ENCODE measurements around the gene CPVL.

The CPVL gene

DNA sequence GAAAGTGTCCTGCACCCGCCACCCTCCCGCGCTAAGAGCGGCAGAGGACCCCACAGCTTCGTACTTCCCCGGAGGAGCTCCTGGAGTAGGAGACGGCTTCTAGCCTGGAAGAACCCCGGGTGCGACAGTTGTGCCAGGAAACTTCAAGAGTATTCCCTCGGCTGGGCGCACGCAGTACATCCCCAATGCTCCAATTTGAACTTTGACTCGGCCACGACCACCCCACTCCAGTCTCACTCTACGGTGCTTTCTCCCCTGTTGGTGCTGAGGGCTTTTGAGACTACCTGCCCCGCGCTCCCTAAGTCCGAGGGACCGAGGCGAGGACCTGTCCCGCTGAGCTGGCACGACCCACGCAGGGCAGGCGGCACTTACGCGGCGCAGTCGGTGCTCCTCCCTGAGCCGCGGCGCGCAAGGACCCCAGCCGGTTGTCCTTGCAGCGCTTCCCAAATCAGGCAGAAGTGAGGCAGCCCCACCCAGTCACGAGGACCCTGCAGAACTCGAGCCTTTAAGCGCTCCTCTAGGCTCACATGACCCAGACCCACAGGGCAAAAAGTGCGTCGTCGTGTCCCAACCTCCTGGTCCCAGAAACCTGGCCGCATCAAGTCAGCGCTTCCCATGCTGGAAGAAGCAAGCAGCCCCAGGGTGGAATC lies at the start of gene CPVL:
CPVL (minus strand) TSS at position 481 of the 650 bp plus-strand sequence. CDS start 25,476 bp downstream, outside the sequence.
- DNase-seq (ENCODE audit: low read depth), result no peak

DNA sequence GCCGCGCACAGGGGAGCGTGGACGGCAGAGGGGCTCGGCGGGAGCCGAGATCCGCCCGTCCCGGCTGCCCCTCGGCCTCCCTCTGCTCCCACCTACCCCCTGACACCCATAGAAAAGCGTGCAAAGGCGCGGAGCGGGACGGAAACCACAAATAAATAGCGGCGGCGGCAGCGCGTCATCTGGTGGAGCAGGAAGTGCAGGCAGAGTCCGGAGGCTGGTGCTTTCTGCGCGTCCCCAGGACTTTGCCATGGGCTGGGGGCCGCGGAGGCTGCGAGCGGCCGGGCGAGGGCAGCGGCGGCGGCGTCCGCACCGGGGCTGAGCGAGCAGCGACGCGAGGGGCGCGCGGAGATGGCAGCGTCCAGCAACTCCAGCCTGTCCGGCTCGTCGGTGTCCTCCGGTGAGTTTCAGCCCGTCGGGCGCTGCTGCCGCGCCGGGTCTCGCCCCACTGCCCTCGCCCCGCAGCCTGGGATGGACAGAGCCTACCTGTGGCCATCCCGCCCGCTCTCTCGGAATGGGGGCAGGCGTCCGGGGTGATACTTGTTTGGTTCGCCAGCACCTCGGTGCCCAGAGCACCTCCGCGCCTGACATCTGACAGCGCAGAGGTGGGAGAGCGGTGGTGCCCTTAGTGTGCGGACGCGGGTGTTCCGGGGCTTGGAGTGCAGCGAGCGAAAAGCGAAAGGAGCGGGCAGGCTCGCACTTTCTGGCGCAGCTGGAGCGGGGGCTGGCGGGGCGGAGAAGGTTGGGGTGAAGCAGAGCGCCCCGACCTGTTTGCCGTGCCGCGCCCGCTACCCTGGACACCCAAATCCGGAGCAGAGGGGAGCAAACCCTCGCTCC lies 48.5 kb upstream of the CPVL start, which contains the start of gene CHN2:
CHN2 (plus strand) TSS at position 182 of the 834 bp plus-strand sequence.
- DNase-seq (ENCODE audit: low read depth), result peak; percentile 20

DNA sequence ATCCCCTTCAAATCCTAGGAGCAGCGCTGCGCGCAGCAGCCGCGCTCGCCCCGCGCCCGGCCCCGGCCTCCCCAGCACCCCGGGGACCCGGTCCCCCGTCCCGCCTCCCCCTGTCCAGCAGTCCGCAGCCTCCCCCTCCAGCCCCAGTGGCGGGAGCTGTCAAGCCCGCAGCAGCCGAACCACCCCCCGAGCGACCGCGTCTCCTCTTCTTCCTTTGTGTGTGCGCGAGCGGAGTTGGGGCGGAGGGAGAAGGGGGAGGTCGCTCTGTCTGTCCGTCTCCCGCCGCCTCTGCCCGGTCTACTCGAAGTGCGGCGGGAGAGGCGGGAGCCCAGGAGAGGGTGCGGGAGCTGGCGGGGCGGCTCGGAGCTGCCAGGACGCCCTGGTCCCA lies 47.9 kb upstream of the CPVL start:
- DNase-seq (ENCODE audit: low read depth), result no peak

DNA sequence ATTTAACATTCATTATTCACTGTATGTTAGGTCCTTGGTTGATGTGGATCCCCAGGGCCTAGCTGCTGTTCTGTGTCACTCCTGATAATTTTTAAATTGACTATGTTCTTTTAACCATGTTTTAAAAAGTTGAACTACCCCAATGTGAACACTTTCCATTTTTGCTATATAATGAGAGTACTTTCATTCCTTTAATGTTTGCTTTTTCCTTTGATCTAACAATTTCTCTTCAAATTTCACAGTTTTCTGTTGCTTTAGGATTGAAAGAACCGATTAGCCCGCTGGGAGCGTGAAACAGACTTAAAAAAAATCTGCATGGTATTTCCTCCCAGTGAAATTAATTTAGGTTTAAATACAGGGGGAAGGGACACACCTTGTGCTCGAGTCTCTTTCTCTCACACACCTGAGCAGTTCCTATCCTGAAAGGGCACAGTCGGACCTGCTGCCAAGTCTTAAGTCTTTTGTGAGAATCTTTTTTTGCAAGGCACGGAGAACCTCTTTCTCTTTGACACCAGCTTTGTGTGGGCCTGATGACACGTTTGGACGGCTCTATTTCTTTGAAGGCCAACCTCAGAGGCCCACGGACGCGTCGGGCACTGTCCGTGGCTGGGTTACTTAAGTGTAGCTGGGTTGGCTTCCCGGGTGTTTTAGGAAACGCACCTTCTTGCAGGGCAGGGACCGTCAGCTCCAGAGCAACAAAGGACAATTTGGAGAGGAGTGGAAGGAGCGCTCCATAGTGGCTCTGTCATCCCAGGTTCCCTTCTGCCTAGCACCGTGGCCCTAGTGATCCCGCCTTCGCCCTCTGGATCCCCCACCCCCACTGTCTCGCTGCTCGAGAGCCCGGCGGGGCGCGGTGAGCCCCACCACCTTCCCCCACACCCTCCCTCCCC lies 47.2 kb upstream of the CPVL start:
- DNase-seq (ENCODE audit: low read depth), result no peak

DNA sequence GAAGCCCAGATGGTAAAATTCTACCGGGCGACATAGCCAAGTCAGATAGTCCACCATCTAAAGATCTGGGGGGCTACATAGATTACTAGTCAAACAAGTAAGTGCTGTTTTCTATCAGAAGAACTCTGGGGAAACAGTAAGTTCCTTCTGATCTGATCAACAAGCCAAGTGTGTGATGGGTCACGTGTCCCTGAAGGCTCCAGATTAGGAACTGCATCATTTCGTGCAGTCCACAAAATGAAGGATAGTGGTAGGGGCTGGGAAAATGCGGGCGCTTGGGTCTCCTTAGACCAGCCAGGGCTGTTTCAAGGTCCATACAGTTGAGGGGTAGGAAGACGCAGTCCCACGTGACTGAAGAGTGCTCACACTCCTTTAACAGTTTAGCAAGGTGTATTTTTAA lies 46.5 kb upstream of the CPVL start:
- no peak for DNase-seq (ENCODE audit: low read depth)

DNA sequence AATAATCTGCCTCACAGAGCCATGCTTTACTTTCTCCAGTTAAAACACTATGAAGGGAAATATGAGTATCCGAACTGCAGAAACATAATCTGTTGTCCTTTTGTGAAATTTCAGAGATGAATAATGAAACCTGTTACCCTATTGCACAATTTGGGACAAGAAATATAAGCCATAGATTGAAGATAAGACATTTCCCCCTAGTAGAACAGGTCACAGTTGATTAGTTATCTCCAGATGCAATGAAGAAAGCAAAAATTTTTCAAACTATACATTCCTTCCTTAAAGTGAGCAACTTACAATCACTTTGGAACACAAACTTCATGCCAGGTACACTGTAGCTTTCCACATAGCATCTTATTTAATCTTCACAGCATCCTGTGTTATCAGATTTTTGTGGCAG lies 46.0 kb upstream of the CPVL start:
- no peak for DNase-seq (ENCODE audit: low read depth)

DNA sequence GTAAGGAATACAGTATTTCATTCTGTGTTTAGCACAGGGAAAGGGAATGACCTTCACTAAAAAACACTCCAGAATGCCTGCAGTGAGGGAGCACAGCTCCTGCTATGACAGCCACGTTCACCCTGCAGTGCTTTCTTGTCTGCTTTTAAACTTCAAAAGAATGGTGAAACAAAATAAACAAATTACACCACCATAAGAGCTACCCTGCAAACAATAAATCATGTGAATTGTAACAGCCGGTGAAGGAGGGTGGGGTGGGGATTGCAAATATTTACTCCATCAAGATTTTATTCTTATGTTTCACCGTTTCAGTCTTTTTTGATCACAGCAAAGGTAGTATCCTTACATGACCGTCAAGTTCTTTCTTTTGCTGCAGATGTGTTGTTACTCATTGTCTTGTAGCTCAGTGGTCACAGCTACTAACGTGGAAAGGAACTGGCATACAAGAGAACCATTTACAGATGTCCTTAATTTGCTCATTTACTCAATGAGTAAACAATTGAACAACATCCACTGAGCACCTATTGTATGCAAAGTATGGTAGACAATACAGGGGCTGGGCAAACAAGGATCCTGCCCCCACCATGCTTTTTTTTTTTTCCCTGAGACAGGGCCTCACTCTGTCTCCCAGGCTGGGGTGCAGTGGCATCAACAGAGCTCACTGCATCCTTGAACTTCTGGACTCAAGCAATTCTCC lies 44.2 kb upstream of the CPVL start:
- DNase-seq (ENCODE audit: low read depth), result no peak

DNA sequence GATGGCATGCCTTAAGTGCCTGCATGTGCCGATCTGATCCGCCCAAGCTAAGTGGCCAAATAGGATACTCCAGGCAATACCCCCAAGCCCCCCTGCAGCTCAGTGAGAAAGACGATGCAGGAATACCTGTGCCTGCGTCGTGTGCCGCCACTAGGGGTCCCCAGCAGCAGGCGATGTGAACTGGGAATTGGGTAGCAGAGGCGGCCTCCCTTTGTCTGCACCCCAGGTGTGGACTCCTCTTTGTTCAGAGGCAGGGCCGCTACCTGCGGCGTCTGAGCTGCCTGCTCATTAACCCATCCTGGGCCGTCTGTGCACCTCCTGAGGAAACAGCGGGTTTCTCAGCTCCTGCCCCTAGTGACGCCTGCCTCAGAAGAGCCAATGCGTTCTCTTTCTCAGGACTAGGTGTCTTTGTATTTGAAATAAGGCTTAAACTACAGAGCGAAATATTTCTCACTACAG lies 43.4 kb upstream of the CPVL start:
- DNase-seq (ENCODE audit: low read depth), result no peak

DNA sequence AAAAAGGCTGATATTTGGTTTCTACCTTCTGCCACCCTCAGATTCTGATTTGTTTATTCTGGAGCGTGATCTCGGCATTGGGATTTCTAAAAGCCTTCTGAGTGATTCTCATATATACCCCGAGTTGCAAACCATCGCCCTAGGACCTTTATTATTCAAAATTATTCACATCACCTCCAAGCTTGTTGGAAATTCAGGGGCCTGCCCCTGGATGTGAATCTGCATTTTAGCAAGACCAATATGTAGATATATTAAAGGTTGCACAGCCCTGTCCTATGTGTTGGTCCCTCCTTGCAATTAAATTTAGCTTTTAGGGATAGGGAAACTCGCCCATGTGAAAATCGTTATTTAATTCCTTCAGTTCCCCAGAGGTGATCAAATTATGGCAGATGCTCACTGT lies 39.3 kb upstream of the CPVL start:
- no peak for DNase-seq (ENCODE audit: low read depth)

DNA sequence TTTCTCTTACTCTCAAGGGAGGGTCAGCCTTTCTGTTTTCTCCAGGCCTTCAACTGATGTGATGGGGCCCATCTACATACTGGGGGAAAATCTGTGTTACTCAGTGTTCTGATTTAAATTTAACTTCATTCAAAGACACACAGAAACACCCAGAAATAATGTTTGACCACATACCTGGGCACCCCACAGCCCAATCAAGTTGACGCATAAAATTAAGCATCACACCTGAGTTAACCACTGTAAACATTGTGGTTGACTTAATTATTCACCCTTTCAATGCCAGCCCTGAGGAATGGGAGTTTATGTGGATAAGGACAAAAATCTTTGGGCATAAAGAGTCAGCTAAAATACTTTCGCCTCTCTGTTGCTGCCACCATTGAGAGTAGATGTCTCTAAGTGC lies 38.3 kb upstream of the CPVL start:
- no peak for DNase-seq (ENCODE audit: low read depth)

DNA sequence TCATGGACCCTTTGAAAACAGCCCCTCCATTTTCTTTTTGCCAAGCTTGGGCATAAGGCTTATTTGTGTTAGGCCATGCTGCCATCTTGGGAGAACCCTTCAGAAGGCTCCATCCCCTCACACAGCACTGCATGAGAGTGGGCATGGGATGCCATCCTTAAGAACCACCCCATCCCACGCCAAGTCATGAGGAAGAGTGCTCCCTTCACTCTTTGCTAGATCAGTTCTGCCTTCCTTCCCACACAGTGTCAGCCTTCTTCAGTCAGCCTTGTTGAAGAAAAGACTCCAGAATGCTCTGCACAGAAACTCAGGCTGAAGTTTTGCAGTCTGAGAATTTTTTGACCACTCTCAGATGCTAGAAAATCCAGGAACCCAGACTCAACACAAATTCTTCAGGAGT lies 32.8 kb upstream of the CPVL start:
- DNase-seq (ENCODE audit: low read depth), result no peak

DNA sequence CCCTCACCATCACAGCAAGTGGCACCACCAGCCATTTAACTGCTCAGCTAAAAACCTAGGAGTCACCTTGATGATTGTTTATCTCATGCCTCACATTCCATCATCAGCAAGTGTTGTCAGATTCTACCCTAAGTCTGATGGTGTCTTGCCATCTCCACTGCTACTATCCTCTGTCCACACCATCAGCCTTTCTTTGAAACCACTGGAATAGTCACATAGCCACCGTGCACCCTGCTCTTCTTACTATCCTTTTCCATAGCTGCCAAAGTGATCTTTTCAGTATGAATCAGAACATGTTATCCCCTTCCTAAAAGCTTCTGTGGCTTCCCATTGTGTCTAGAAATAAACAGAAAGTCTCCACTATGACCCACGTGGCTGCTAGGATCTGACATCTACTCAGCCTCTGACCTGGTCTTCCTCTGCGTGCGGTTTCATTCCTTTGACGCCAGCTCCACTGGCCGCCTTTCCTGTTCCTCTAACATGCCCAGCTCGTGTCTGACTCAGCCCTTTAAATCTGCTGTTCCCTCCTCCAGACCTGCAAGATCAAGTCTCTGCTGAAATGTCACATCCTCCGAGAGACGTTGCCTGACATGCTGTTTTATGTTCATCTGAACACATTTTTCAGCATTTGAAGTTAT lies 31.7 kb upstream of the CPVL start:
- no peak for DNase-seq (ENCODE audit: low read depth)

DNA sequence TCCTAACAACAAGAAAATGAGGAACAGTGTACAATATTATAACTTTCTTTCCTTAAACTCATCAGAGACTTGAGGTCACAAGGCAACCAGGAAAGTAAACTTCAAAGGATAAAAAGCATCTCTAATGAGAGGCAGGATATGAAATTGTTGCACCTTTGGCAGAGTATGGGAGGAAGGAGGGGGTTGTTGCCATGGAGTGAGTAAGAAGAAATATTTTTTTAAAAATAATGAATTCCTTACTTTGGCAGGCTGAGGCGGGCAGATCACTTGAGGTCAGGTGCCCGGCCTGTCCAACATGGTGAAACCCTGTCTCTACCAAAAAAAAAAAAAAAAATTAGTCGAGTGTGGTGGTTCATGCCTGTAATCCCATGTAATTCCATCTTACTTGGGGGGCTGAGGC lies 27.1 kb upstream of the CPVL start:
- no peak for DNase-seq (ENCODE audit: low read depth)

DNA sequence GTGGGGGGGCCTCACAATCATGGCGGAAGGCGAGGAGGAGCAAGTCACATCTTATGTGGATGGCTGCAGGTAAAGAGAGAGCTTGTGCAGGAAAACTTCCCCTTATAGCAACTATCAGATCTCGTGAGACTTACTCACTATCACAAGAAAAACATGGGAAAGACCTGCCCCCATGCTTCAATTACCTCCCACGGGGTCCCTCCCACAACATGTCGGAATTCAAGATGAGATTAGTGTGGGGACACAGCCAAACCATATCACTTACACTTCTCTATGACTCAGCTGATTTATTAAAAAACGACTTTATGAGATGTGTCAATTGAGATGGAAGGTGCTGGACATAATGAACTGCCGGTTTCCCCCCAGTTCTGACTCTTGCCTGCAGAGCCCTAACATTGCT lies 24.4 kb upstream of the CPVL start:
- DNase-seq (ENCODE audit: low read depth), result no peak

DNA sequence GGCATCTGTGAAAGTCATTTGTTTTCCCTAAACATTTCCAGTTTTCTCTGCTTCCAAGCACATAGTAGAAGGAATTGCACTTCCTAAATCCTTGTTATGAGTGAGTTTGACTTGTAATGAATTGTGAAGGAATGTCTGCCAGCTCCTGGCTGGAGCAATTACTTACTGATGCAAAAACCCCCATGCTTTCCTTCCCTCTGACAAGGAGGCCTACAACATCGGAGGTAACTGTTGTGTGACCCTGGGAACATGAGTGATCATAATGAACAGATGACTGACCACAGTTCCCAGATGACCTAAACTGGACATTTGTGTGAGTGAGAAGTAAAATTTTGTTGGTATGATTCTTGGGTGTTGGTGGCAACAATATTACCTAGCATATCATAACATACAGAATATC lies 21.4 kb upstream of the CPVL start:
- DNase-seq (ENCODE audit: low read depth), result no peak

DNA sequence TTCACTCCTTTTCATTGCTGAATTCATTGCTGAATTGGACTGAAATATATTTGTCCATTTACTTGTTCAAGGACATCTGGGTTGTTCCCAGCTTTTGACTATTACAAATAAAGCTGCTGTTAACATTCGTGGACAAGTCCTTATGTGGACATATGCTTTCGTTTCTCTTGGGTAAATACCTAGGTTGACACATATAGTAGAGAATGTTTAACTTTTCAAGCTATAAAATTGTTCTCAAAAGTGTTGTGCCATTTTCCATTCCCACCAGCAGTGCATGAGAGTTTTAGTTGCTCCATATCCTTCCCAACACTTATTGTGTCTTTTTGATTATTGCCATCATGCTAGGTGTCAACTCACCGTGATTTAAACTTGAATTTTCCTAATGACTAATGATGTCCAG lies 17.5 kb upstream of the CPVL start:
- DNase-seq (ENCODE audit: low read depth), result no peak

DNA sequence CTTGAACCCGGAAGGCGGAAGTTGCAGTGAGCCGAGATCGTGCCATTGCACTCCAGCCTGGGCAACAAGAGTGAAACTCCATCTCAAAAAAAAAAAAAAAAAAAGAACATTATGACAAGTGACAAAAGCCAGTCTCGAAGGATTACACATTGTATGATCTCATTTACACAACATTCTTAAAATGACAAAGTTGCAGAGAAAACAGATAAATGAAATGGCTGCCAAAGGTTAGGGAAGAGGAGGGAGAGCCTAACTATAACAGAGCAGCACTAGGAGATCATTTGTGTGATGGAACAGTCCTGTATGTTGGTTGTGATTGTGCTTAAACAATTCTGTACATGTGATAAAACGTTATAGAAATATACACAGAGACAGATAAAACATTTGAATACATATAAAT lies 16.2 kb upstream of the CPVL start:
- DNase-seq (ENCODE audit: low read depth), result no peak

DNA sequence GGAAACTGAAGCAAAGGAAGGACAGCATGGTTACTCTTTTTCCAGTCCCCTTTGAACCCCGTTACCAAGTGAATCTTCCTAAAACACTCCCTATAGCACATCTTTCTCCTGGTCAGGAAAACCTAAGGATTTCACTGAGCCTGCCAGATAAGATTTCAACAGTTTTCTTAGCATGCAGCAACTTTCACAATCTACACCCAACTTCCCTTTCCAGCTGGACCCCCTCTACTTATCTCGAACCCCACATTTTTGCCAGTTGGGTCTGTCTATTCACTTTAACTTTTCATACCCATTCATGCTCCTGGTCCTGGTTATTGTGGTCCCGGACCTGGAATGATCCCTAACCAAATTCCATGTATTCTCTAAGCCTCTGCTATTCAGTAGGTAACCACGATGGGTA lies 14.9 kb upstream of the CPVL start:
- no peak for DNase-seq (ENCODE audit: low read depth)

DNA sequence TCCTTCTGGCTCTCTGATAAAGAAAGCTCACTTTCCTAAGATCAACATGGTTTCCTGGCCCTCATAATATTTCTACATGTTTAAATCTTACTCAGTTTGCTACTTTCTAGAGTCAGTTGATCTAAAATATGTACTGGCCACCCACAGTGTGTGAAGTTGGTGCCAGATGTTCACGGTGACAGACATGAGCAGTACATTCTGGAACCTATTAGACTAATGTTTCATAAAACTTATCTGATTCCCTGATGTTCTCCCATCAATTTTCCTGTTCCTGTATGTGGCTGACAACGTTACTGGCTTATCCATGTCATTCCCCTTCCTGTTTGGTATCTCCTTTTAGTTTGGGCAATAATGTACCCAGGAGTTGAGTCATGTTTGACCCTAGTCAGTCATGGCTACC lies 13.7 kb upstream of the CPVL start:
- no peak for DNase-seq (ENCODE audit: low read depth)

DNA sequence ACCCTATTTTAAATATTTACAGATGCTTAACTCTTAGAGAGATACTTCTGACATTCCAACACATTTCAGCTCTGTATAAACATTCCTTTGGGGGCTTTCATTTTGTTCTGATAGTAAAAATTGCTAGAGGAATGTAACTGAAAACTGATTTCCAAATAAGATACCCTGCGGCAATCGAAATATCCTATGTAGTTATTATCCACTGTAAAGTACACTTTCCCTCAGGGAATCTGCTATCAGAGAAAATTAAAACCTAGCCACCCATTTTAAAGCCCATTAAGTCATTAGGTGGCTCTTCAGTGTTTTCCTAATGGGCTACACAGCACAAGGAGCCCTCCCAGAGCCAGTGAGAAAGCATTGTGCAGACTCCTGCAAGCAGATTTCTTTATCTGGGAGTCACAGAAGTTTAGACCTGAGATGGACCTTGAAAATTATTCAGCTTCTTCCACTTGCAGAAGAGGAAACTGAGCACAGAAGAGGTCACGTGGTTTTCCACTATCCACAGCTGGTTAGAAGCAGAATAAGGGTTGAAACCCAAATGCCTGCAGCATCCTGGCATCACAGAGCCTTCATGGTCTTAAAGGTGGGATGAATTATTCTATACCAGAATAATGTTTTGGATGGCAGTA lies 12.6 kb upstream of the CPVL start:
- no peak for DNase-seq (ENCODE audit: low read depth)

DNA sequence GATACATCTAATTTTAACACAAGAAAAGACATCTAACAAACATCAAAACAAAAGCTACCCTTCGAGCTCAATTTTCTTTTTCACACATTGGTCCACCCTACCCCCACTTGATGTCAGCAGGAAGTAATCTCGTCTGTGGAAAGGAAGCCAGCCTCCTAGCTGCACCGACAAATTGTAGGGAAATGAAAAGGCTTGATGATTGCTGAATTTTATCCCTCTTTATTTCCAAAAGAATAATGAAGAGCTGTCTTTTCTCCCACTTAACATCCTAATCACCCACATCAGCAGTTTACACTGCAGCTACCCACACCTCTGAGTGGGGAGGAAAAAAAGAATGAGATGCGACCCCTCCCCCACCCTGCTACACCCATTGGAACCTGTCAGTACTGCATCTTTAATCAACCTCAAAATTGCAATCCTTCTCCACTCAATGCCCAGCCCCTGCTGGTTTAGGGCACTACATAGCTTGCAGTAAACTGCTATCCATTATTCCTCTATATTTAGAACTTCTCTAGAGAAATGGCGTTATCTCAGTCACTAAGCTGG lies 10.6 kb upstream of the CPVL start:
- DNase-seq (ENCODE audit: low read depth), result no peak

Measured in stimulated activated CD4-positive, alpha-beta T cell treated with anti-CD3 and anti-CD28 coated beads, Interleukin-2, amount 100 ng/mL, for 4 hours (primary cell).